ENCODE measurements around the gene OR1K1.

- TF ChIP-seq KDM1A (IDR thresholded peaks at IDR 0.05; ENCODE audit: borderline replicate concordance) (no peak), E2F4 (IDR thresholded peaks at IDR 0.05; ENCODE audit: low read depth, low read length) (no peak), CTCF (IDR thresholded peaks at IDR 0.05 in 2 of 3, conservative IDR thresholded peaks at IDR 0.05 in 1 of 3; ENCODE audit: control insufficient read depth in 2 of 3, extremely low read depth in 1 of 3, insufficient read depth in 1 of 3, low read depth in 3 of 3, low read length in 3 of 3) (no peak)
Measured at GRCh38 chr9:122788831-122789230, 11.1 kb upstream of the OR1K1 start, which contains the start of gene OR5C1.

Measured in GM12878 (cell line).